ENCODE results near the gene CGNL1.
A peak's percentile ranks its signal among the peaks of the same experiment; 100 is the strongest.

Gene CGNL1

DNA sequence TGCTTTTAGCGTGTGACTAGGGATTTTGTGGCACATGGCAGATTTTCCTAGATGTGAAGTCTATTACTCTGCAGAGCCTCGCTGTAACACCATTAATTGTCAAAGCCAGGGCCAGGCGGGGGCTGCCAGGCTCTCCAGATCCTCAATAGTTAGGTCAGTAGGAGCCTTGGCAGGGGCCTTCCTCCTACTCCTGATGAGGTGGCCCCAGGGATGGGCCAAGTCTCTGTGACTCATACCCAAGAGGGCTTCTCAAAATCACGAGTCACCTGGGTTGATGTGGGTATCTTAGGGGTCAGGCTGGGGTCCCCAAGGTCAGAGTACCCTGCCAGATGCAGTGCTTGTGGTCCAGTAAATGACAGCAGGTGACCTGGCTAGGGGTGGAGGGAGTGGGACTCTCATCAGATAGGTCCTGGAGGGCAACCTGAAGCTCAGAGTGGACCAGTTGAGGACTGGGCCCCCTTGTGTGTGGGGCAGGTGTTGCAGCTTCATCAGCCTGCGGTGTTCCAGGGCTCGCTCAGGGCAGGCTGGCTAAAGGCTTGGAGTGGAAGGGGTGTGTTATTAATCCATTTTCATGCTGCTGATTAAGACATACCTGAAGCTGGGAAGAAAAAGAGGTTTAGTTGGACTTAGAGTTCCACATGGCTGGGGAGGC lies 126.9 kb downstream of the CGNL1 start:
- peak in 1 of 2 experiments; percentile 29 for DNase-seq

- no peak for DNase-seq
These were observed 127.8 kb downstream of the CGNL1 start for GRCh38 chr15:57503911-57504598.

GRCh38 chr15:57504599-57504940 lies 128.3 kb downstream of the CGNL1 start:
- DNase-seq: no peak

- DNase-seq: no peak
These were observed 128.9 kb downstream of the CGNL1 start for GRCh38 chr15:57505056-57505715.

GRCh38 chr15:57505949-57506391 lies 129.7 kb downstream of the CGNL1 start:
- DNase-seq: no peak

DNA sequence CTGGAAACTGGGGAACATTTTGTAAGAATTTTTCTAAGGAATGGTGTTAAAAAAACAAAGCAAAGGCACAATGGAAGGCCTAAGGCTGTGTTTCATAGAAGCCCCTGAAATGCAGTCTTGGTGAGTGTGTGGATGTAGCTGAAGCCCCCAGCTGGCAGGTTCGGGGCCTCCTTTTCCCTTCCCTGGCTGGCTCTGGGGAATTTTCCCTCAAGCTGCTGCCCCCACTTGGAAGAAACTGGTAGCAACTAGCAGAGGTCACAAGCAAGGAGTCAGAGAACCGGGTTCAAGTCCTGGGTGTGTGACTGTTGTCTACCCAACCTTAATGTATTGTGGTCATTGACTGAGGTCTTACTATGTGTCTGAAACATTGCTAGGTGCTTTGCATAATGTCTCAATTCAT lies 130.1 kb downstream of the CGNL1 start:
- DNase-seq: no peak

- DNase-seq: no peak
These were observed 130.8 kb downstream of the CGNL1 start for GRCh38 chr15:57507111-57507510.

GRCh38 chr15:57509126-57509525 lies 132.8 kb downstream of the CGNL1 start:
- DNase-seq: no peak

DNA sequence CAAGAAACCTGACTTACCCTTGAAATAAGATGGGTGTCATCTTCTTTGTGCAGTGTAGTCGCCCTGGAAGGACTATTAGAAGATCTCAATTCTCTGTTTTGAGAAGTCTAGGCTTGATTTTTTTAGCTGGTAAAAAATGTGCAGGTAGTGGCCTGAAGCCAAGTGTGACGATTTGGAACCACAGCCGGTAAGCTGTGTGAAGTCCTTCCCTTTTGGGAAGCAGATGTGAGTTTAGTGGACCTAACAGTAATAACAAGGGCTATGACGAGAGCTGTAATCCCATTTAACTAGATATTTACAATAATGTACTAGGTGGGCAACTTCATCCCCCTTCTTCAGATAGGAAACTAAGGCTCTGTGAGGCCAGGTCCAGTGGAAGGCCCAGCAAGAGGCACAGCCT lies 133.7 kb downstream of the CGNL1 start:
- no peak for DNase-seq

- DNase-seq: no peak
These were observed 134.3 kb downstream of the CGNL1 start for GRCh38 chr15:57510647-57511046.

GRCh38 chr15:57516327-57517029 lies 140.2 kb downstream of the CGNL1 start:
- DNase-seq: no peak

GRCh38 chr15:57517030-57517671 lies 140.8 kb downstream of the CGNL1 start:
- DNase-seq: no peak

DNA sequence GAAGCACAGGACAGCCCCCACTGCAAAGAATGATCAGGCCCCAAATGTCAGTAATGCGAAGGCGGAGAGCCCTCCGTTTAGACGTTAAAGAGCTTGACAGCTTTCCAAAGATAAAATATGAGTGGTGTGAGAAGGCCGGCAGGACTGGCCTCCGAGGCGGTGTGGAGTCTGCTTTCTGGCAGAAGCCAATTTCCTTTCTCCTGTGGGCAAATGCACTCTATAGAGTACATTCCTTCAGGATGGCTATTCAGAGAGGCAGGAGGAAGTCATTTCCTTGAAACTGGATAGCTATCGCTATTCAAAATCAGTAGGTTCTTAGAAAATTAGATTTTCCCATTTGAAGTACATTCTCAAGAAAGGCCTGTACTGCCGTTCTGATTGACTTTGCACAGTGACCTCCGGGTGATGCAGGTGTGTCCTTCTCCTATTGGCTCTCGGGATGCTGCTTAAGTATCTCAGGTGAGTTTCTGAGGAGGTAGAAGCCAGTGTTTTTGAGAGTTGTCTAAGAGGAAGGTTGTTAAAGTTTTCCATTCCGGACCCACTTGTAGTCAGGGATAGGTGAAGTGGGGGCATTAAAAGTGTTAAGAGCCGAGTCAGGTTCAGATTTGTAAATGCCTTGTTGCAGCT lies 142.6 kb downstream of the CGNL1 start:
- DNase-seq: no peak

DNA sequence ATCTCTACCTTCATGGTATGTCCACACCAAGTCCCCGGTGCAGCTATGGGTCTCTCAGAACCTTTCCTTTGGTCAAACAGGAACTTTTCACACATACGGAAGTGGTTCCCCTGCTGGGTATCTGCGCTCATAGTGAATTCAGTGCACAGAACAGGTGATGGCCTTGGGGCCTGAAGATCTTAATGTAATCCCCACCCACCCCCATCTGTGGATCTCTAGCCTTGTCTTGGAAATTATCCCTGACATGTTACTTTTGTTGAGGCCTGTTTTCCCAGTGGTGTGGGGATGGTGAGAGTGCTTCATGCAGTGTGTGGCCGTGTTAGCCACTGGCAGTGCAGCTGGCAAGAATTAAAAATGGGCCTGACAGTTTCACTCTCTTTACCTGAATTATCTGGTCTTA lies 143.5 kb downstream of the CGNL1 start:
- DNase-seq: no peak

- no peak for DNase-seq
These were observed 145.2 kb downstream of the CGNL1 start for GRCh38 chr15:57521503-57521902.

DNA sequence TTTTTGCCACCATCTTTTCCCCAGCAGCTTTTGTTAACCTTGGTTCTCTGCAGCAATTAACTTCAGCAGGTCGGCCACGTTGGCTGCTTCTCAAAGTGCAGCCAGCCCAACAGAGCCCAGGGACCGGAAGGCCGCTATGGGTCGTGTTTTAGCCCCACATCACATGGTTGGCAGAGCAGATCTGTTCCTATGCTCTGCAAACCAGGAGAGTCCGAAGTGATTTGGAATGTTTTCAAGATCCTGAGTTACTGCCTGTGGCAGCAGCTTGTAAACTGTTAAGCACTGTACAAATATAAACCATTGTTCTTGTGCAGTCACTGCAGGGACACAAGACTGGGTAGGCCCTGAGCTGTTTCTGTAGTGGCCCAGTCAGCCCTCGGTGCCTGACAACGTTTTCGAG lies 145.8 kb downstream of the CGNL1 start:
- DNase-seq: no peak

DNA sequence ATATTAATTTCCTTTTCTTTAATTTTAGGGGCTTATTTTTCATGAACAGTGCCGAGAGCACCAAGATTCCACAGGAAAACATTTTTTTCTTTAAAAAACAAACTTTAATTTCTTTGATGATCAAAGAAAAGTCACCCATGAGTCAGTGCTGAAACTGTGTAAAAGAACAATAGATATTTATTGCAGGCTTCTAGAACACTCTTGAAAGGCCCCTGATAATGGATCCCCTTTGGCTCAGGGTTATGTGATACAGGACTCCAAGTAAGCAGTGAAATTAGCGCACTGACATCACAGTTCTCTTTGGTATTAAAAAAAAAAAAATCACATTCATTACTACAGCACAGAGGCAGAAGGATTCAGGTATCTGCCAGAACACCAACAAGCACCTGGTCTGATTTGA lies 149.3 kb downstream of the CGNL1 start:
- no peak for DNase-seq

DNA sequence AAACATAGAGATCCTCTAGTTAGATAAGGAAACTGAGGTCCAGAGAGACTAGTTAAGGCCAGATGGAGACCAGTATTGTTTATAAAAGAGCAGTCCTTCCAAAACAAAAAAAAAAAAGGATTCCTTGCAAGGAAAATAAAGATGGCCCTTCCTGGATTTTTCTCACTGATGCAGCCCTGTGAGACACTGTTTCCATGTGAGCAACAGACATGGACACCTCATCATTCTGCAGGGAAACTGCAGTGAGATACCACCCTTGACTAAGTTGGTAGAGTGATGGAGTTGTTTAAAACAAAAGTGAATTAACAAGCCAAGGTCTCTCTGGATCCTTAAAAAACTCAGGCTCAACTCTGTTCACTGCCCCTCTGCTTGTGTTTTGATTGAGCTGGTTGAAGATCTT lies 149.8 kb downstream of the CGNL1 start:
- DNase-seq: no peak

- DNase-seq: no peak
These were observed 150.3 kb downstream of the CGNL1 start for GRCh38 chr15:57526615-57527014.

- DNase-seq: peak; percentile 18 to 22
These were observed 151.2 kb downstream of the CGNL1 start for GRCh38 chr15:57527382-57528091.

- no peak for DNase-seq
These were observed 152.7 kb downstream of the CGNL1 start for GRCh38 chr15:57528940-57529565.

DNA sequence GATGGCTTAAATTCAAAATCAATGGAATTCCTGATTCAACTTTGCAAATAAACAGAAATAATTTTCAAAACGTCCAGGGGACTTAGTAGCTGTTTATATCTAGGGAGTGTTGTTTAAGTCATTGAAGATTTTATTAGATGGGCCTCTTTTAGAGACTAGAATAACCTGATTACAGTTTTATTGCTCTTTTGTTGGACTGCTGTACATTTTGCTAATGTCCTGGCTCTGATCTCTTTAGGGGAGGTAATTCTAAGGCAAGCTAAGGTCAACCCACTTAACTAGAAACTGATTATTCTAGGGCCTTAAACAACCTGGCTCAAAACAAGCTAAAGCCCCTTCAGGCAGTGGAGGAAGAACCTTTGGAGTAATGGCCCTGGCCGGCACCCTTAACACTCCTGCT lies 153.4 kb downstream of the CGNL1 start:
- no peak for DNase-seq
